ENCODE measurements around the gene RSAD1.

Gene RSAD1

GRCh38 chr17:50498021-50498874, 19.6 kb downstream of the RSAD1 start:
- peak; percentile 31 for DNase-seq

- no peak for DNase-seq
Observed at GRCh38 chr17:50499270-50499669, 20.6 kb downstream of the RSAD1 start.

- no peak for DNase-seq
Observed at GRCh38 chr17:50499721-50500120, 21.1 kb downstream of the RSAD1 start.

DNA sequence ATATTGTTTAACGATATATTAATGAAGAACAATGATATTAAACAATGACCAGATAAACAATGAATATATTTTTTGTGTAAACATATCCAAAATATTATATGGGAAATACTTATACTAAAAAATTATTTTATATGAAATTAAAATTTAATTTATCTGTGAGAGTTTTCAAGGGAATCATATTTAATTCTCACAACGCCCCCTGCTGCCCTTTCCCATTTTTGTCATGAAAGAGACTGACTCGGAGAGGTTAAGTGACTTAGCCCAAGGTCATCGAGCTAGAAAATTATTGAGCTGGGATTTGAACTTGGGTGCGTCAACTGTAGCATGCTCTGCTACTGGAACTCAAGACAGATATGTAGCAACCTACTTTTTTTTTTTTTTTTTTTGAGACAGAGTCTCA, 22.4 kb downstream of the RSAD1 start:
- peak; percentile 68 for DNase-seq

DNA sequence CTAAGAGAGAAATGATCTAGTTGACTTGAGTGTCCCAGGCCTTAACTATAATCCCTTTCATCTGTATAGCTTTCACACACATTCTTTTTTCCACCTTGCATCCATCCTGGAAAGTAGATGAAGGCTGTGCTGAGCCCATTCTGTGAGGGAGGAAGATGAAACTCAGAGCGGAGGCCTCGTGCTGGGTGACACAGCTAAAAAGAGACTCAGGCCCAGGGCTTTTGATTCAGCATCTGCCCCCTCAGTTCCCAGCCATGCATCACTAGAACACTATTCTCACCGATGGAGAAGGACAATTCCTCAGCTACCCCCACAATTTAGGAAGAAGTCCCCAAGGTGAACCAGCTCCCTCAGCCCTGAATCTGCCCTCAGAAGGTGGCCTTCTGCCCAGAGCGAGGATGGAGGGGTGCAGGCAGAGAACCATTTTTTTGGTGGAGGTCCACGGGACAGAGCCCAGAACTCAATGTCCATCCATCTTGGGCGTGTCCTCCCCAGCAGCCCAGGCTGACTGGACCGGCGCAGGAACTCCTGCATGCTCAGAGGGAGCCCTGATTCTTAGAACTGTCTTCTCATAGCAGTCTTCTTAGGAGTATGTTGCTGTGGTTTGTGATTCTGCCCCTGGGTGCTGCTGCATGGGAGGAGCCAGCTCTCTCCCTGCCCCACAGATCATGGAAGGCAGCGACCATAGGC, 23.8 kb downstream of the RSAD1 start:
- no peak for DNase-seq

DNA sequence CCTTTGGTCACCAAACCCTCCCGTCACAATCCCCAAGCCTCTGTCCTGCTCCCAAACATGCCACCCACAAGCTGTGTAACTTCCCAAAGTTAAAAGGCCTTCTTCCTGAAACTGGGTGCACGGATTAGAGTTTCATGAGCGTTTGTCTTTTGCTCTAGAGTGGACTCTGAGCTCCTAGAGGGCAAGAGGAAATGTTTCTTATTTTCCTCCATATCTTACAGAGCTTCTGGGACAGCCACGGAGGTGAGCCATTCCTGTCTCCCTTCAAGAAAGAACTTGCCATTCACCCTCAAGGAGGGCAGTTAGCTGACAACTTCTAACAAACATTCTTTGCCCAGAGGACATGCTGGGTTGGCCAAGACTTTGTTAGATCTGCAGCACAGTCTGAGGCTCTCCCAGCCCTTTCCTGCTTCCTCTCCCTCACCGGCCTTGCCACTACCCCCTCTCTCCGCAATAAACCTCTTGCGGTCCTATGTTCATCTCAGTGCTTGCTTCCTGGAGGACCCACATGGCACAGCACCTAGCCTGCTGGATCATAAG, 27.0 kb downstream of the RSAD1 start:
- no peak for DNase-seq

DNA sequence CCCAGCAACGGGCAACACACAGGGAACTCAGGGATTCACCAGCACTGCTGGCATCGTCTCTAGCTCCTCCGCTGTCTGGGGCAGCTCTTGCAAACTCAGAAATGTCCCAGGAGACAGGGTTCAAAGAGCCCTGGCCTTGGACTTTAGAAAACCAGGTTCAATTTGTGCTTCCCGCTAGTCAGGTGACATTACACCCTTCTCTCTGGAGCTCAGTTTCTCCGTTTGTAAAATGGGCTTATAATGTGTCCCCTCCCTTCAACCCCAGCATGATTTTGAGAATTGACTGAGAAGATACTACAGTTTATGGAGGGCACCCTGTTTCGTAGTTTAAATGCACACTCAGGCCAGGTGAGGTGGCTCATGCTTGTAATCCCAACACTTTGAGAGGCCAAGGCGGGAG, 27.6 kb downstream of the RSAD1 start:
- DNase-seq, result no peak

DNA sequence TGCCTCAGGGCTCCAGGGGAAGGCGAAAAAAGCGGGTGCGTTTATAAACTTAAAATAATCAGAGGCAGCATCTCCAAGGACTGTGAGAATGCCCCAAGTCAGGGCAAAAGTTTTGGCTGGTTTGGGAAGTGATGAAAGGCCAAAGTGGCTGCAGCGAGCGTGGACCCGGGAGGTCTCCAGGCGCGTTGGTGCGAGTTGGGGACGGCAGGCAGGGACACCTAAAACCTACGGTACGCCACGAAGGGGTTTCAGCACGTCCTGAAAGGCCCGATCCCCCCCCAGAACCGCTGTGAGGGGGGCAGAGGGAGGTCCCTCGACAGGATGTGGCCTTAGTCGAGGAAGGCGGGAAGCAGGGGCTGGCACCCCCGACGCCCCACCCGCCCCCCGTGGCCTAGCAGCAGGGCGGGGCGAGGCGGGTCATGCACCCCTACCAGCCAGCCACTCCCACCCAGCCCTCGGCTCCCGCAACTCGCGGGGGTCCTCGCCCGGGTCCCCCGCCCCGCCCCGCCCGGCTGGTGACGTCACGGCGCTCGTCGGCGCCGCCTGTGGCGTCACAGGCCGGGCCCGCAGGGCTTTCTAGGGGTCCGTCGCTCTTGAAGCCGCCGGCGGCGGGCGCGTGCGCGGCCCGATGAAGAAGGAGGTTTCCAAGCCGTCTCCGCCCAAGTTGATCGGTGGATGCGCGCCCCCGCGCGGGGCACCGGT, 29.4 kb downstream of the RSAD1 start, which contains the start of gene MYCBPAP:
Gene MYCBPAP (plus strand): TSS at position 569 of the 702 bp plus-strand sequence. CDS start 236 bp downstream, outside the sequence.
- DNase-seq, result peak; percentile 76

- DNase-seq, result no peak
Observed at GRCh38 chr17:50508573-50509460, 30.2 kb downstream of the RSAD1 start.

DNA sequence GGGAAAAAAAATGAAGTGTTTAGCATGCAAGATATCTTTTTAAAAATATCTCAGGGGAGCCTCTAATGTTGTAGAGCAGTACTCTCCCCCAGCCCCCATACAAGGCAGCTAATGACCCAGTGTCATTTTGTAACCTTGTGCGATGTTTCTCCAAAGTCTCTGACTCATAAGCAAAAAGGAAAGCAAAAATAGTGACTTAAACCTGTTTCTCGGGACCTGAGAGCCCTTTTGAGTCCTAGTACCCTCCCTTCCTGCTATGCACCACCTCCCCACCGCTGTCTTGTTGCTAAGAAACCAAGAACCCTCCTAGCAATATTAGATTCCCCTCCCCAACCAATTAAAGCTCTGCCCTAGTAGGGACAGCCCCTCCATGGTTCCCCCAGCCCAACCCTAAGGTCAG, 32.4 kb downstream of the RSAD1 start:
- DNase-seq, result no peak

GRCh38 chr17:50513495-50513894, 34.8 kb downstream of the RSAD1 start:
- DNase-seq, result no peak

- DNase-seq, result no peak
Observed at GRCh38 chr17:50514388-50514787, 35.7 kb downstream of the RSAD1 start.

- DNase-seq, result no peak
Observed at GRCh38 chr17:50514936-50515702, 36.5 kb downstream of the RSAD1 start.

GRCh38 chr17:50517011-50517410, 38.4 kb downstream of the RSAD1 start:
- no peak for DNase-seq

DNA sequence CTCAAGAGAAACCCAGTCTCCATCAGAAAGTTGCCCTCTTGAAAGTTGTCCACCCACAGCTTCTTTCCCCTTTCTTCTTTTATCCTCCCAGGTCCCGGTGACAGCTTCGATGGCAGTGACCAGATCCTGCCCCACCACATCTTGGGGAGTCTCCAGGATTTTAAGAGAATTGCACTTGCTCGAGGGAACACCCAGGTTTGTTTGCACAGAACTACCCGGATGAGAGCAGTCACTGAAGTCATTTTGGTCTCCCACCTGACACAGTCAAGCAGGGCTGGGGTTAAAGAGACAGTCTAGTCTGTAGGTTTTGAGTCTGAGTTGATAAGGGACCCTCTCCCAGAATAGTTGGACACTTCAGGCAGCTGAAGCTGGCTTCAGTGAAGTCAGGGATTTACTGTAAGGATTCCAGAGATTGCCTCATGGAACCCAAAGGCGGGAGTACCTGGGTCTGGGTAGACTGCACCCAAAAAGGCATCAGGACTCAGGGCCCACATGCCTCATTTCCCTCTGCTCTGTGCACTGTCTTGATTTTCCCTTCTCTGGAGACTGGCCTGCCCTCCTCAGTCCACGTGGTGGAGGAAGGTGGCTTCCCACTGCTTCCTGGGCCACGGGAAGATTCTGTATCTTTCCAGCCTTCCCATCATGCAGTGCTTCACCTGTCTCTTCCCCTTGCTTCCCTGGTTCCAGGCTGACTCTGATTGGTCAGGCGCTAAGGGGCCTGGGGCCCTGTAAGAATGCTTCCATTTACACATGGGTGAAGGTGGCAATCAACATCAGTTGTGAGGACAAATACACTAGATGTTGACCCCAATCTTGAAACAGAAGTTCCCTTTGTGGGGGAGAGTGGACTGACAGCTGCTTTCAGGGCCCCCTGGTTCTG, 39.1 kb downstream of the RSAD1 start:
- DNase-seq, result no peak

- no peak for DNase-seq
Observed at GRCh38 chr17:50518384-50519023, 39.8 kb downstream of the RSAD1 start.

- no peak for DNase-seq
Observed at GRCh38 chr17:50519141-50519834, 40.6 kb downstream of the RSAD1 start.

DNA sequence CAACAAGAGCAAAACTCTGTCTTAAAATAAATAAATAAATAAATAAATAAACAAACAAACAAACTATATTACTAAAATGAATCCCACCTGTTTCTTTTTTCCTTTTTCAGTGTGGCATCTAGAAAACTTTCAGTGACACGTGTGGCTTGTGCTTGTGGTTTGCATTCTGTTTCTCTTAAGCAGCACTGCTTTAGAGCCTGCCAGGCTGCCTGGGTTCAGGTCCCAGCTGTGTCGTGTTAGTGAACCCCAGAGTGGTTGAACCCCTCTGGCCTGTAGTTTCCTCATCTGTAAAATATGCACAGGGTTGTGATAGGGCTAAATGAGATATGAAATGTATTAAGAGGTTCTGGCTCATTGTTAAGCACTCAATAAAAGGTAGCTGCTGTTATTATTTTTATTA, 41.8 kb downstream of the RSAD1 start:
- no peak for DNase-seq

- no peak for DNase-seq
Observed at GRCh38 chr17:50521514-50521913, 42.9 kb downstream of the RSAD1 start.
